Mesendoderm (in vitro differentiated cells): Measurements from ENCODE around the gene MUC20.
A peak's percentile ranks its signal among the peaks of the same experiment; 100 is the strongest.
"Not testable (repeated sequence)": the region's sequence is repeated elsewhere in the genome, so short reads cannot be mapped to it uniquely, and the experiment has no call there.

Experiments
- DNase-seq: peaks from one replicate; pipeline ENCODE4 v3.0.0; 2013
- H2AK5ac ChIP-seq: 2 replicates; pipeline ENCODE4 v1.6.1; 2013; ENCODE audit warnings: low read length, inconsistent platforms
- H2BK120ac ChIP-seq: 2 replicates; pipeline ENCODE4 v1.6.1; 2013; ENCODE audit warnings: low read depth, mild to moderate bottlenecking, low read length, moderate library complexity, mixed read lengths
- H2BK15ac ChIP-seq: replicated peaks from 2 replicates; pipeline ENCODE4 v1.6.1; 2013; ENCODE audit warnings: low read depth, mild to moderate bottlenecking, moderate library complexity
- H2BK5ac ChIP-seq: 2 replicates; pipeline ENCODE4 v1.6.1; 2013; ENCODE audit warnings: low read length, inconsistent platforms
- H3K18ac ChIP-seq: 2 replicates; pipeline ENCODE4 v1.6.1; 2013; ENCODE audit warnings: mild to moderate bottlenecking, low read length, mixed read lengths
- H3K23ac ChIP-seq: one replicate; pipeline ENCODE4 v1.6.1; 2013; ENCODE audit warnings: low read length
- H3K27ac ChIP-seq: 2 replicates; pipeline ENCODE4 v1.5.1; 2013; ENCODE audit warnings: low read depth, mild to moderate bottlenecking, inconsistent platforms, low read length, moderate library complexity
- H3K27me3 ChIP-seq: 2 replicates; pipeline ENCODE4 v1.6.1; 2013; ENCODE audit warnings: low read length, control low read depth, mild to moderate bottlenecking, inconsistent platforms; ENCODE audit not compliant: insufficient read depth, poor library complexity
- H3K36me3 ChIP-seq: 2 replicates; pipeline ENCODE4 v1.6.1; 2013; ENCODE audit warnings: low read length, inconsistent platforms; ENCODE audit not compliant: control insufficient read depth, insufficient read depth
- H3K4ac ChIP-seq: one replicate; pipeline ENCODE4 v1.6.1; 2013; ENCODE audit warnings: low read depth, mild to moderate bottlenecking, low read length, moderate library complexity
- H3K4me1 ChIP-seq: 2 replicates; pipeline ENCODE4 v1.6.1; 2013; ENCODE audit warnings: low read depth, low read length, inconsistent platforms; ENCODE audit not compliant: control insufficient read depth
- H3K4me2 ChIP-seq: 2 replicates; pipeline ENCODE4 v1.6.1; 2013; ENCODE audit warnings: low read length
- H3K4me3 ChIP-seq: 2 replicates; pipeline ENCODE4 v1.5.1; 2013; ENCODE audit warnings: mild to moderate bottlenecking, low read length
- H3K56ac ChIP-seq: one replicate; pipeline ENCODE4 v1.6.1; 2013; ENCODE audit warnings: low read length
- H3K79me1 ChIP-seq: 2 replicates; pipeline ENCODE4 v1.6.1; 2013; ENCODE audit warnings: low read length, inconsistent platforms
- H3K79me2 ChIP-seq: 2 replicates; pipeline ENCODE4 v1.6.1; 2013; ENCODE audit warnings: mild to moderate bottlenecking, low read length; ENCODE audit not compliant: control insufficient read depth, insufficient read depth
- H3K9ac ChIP-seq: 2 replicates; pipeline ENCODE4 v1.6.1; 2013; ENCODE audit warnings: low read length, inconsistent platforms
- H4K5ac ChIP-seq: one replicate; pipeline ENCODE4 v1.6.1; 2013; ENCODE audit warnings: low read length
- H4K8ac ChIP-seq: one replicate; pipeline ENCODE4 v1.6.1; 2013; ENCODE audit warnings: low read depth, mild to moderate bottlenecking, control low read depth, low read length, moderate library complexity
- WGBS: extraction: QIAGEN DNeasy Blood & Tissue Kit; methylation state at CpG from one replicate; pipeline ENCODE4 v1.1.7; 2013; ENCODE audit warnings: low lambda C conversion rate, missing lambda C conversion rate; ENCODE audit not compliant: insufficient coverage; ENCODE audit errors: extremely low coverage; 5-methylcytosine and 5-hydroxymethylcytosine counted together

Gene MUC20

GRCh38 chr3:195746346-195746745, 25.6 kb downstream of the MUC20 start:
- DNase-seq, result no peak

GRCh38 chr3:195746751-195747150, 26.0 kb downstream of the MUC20 start:
- Histone ChIP-seq H3K9ac (no peak overlapping the region), H3K4me1 (no peaks in the 10 kb centered on the region), H3K36me3 (no peaks in the 10 kb centered on the region), H4K8ac (no peak overlapping the region), H3K27ac (no peak overlapping the region), H3K27me3 (no peaks in the 10 kb centered on the region), H2AK5ac (no peak overlapping the region), H2BK120ac (no peak overlapping the region), H2BK15ac (no peak overlapping the region), H3K4ac (no peak overlapping the region), H3K4me2 (no peak overlapping the region), H4K5ac (no peak overlapping the region), H3K23ac (no peak overlapping the region), H3K79me2 (no peaks in the 10 kb centered on the region), H2BK5ac (no peak overlapping the region), H3K4me3 (no peak overlapping the region), H3K56ac (no peak overlapping the region), H3K18ac (no peak overlapping the region), H3K79me1 (no peaks in the 10 kb centered on the region)
- no CpG with 5 or more reads among the region's 9 CpGs for WGBS
- no peak for DNase-seq

More at GRCh38 chr3:195746346-195746745, 25.6 kb downstream of the MUC20 start:
- Histone ChIP-seq H3K23ac (no peak overlapping the region), H2BK15ac (no peak overlapping the region), H3K27ac (no peak overlapping the region), H3K56ac (no peak overlapping the region), H3K18ac (no peak overlapping the region), H4K8ac (no peak overlapping the region), H3K27me3 (no peaks in the 10 kb centered on the region), H2AK5ac (no peak overlapping the region), H3K4me1 (no peaks in the 10 kb centered on the region), H3K4me3 (no peak overlapping the region), H3K79me2 (no peaks in the 10 kb centered on the region), H3K4me2 (no peak overlapping the region), H2BK120ac (no peak overlapping the region), H2BK5ac (no peak overlapping the region), H4K5ac (no peak overlapping the region), H3K4ac (no peak overlapping the region), H3K9ac (no peak overlapping the region), H3K79me1 (no peaks in the 10 kb centered on the region), H3K36me3 (no peaks in the 10 kb centered on the region)
- WGBS, result no CpG with 5 or more reads among the region's 8 CpGs

GRCh38 chr3:195748661-195749060, 27.9 kb downstream of the MUC20 start:
- Histone ChIP-seq H2BK5ac (no peak overlapping the region), H3K23ac (no peak overlapping the region), H4K8ac (no peak overlapping the region), H3K79me2 (no peaks in the 10 kb centered on the region), H3K27ac (no peak overlapping the region), H3K4me3 (no peak overlapping the region), H3K56ac (peak overlapping the region; percentile 15), H3K4me1 (no peaks in the 10 kb centered on the region), H3K9ac (no peak overlapping the region), H2BK120ac (no peak overlapping the region), H3K18ac (no peak overlapping the region), H4K5ac (no peak overlapping the region), H3K36me3 (no peaks in the 10 kb centered on the region), H3K27me3 (no peaks in the 10 kb centered on the region), H3K4ac (no peak overlapping the region), H2BK15ac (no peak overlapping the region), H2AK5ac (no peak overlapping the region), H3K79me1 (no peaks in the 10 kb centered on the region), H3K4me2 (no peak overlapping the region)
- WGBS, result no CpG with 5 or more reads among the region's 11 CpGs
- DNase-seq, result no peak

- H2BK15ac ChIP-seq, H3K4me1 ChIP-seq, H3K56ac ChIP-seq, H3K4me2 ChIP-seq, H3K4ac ChIP-seq, H2AK5ac ChIP-seq, H4K8ac ChIP-seq, H3K79me2 ChIP-seq, H3K18ac ChIP-seq, H3K23ac ChIP-seq, H3K27me3 ChIP-seq, H3K4me3 ChIP-seq, H3K36me3 ChIP-seq, DNase-seq, H3K79me1 ChIP-seq, H3K27ac ChIP-seq, H2BK5ac ChIP-seq, H2BK120ac ChIP-seq, H3K9ac ChIP-seq, H4K5ac ChIP-seq: not testable (repeated sequence)
- no CpG with 5 or more reads among the region's 5 CpGs for WGBS
Observed at GRCh38 chr3:195749101-195749500, 28.3 kb downstream of the MUC20 start.

GRCh38 chr3:195750797-195751520, 30.2 kb downstream of the MUC20 start:
- no peaks in the 10 kb centered on the region for H3K27me3 ChIP-seq
- H3K9ac ChIP-seq, result no peak overlapping the region
- H2BK15ac ChIP-seq, result no peak overlapping the region
- H3K23ac ChIP-seq, result no peak overlapping the region
- no peak overlapping the region for H4K8ac ChIP-seq
- no peaks in the 10 kb centered on the region for H3K79me2 ChIP-seq
- no peaks in the 10 kb centered on the region for H3K36me3 ChIP-seq
- no peak overlapping the region for H3K56ac ChIP-seq
- no peak overlapping the region for H2BK5ac ChIP-seq
- H3K79me1 ChIP-seq, result no peaks in the 10 kb centered on the region
- DNase-seq, result no peak
- WGBS, result no CpG with 5 or more reads among the region's 30 CpGs
- H2BK120ac ChIP-seq, result no peak overlapping the region
- H3K4me3 ChIP-seq, result no peak overlapping the region
- H3K4ac ChIP-seq, result no peak overlapping the region
- H3K18ac ChIP-seq, result no peak overlapping the region
- no peaks in the 10 kb centered on the region for H3K4me1 ChIP-seq
- H3K27ac ChIP-seq, result no peak overlapping the region
- no peak overlapping the region for H3K4me2 ChIP-seq
- H2AK5ac ChIP-seq, result no peak overlapping the region
- H4K5ac ChIP-seq, result no peak overlapping the region

- H2BK5ac ChIP-seq, result no peak overlapping the region
- no CpG with 5 or more reads among the region's 7 CpGs for WGBS
- DNase-seq, result no peak
Observed at GRCh38 chr3:195751560-195751959, 30.8 kb downstream of the MUC20 start.

More at GRCh38 chr3:195751560-195751959, 30.8 kb downstream of the MUC20 start:
- Histone ChIP-seq H3K9ac (no peak overlapping the region), H2BK15ac (no peak overlapping the region), H3K27ac (no peak overlapping the region), H2BK120ac (no peak overlapping the region), H4K5ac (no peak overlapping the region), H3K4ac (no peak overlapping the region), H3K4me2 (no peak overlapping the region), H3K79me2 (no peaks in the 10 kb centered on the region), H3K23ac (no peak overlapping the region), H2AK5ac (no peak overlapping the region), H3K79me1 (no peaks in the 10 kb centered on the region), H3K4me3 (no peak overlapping the region), H3K27me3 (no peaks in the 10 kb centered on the region), H3K36me3 (no peaks in the 10 kb centered on the region), H3K18ac (no peak overlapping the region), H3K4me1 (no peaks in the 10 kb centered on the region), H4K8ac (no peak overlapping the region), H3K56ac (no peak overlapping the region)
